SH-SY5Y (cell line): ENCODE results near the gene VAV1.

ENCODE experiments used
- GATA2 ChIP-seq: IDR thresholded peaks from 2 replicates; pipeline ENCODE4 v1.6.1; 2011; ENCODE audit warnings: mild to moderate bottlenecking, low read depth, low read length
- GATA3 ChIP-seq: IDR thresholded peaks from 2 replicates; pipeline ENCODE4 v1.6.1; 2011; ENCODE audit warnings: low read depth, mild to moderate bottlenecking, low read length, moderate library complexity

GRCh38 chr19:6723108-6723618, 49.3 kb upstream of the VAV1 start:
- TF ChIP-seq GATA3 (no peak), GATA2 (no peak)
